DMS 273 (cell line): ENCODE measurements around the gene OSBPL10.
"Not testable (repeated sequence)": the region's sequence is repeated elsewhere in the genome, so short reads cannot be mapped to it uniquely, and the experiment has no call there.

ENCODE experiments used
- DNase-seq: peaks from one replicate; lab custom pipeline; 2025; ENCODE audit not compliant: unreplicated experiment; lab: John Stamatoyannopoulos, UW

The OSBPL10 gene

DNA sequence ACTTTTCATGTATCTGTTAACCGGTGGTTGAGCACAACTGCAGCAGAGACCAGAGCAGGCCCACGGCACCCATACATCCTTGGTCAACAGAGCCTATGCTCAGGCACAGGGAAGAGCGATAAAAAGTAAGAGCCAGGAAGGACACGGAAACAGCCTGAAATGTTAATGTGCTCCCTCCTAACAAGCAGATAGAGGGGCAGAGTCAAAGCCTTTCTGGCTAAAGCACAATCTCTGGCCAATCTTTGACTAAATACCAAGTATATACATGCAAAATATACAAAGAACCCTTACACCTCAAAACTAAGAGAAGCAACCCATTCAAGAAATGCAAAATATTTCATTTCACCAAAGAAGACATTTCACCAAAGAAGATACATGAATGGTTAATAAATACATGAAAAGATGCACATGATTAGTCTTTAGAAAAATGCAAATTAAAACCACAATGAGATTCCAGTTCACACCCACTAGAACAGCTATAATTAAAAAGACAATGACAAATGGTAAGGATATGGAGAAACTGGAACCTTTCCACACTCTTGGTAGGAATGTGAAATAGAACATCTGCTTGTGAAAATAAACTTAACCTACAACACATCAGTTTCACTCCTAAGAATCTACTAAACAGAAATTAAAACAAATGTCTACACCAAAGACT lies 88.0 kb downstream of the OSBPL10 start:
- DNase-seq: no peak

GRCh38 chr3:31892500-31892899 lies 88.6 kb downstream of the OSBPL10 start:
- DNase-seq: no peak

DNA sequence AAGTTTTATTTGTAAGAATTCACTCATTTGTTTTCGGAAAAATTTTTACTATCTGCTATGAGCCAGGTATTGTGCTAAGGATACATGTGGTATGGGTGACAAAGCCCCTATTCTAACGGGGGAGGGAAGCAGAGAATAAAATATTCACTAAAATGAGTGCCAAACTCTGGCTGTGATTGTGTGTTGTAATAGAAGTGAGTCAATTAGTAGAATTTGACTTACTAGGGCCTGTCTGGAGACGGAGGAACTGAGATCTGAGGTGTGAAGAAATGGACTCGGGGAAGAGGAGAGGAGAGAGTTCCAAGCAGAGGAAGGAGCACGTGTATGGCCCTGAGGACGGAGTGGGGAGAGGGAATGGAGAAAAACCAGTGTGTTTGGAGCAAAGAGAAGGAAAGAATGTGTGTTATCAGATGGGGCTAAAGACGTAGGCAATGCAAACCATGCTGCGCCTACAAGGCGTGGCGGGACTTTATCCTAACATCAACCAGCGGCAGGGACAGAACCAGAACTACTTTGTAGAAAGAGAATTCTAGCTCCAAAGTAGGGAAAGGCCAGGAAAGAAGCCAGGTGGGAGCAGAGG lies 89.1 kb downstream of the OSBPL10 start:
- DNase-seq: no peak

GRCh38 chr3:31890742-31891469 lies 90.2 kb downstream of the OSBPL10 start:
- DNase-seq: no peak

DNA sequence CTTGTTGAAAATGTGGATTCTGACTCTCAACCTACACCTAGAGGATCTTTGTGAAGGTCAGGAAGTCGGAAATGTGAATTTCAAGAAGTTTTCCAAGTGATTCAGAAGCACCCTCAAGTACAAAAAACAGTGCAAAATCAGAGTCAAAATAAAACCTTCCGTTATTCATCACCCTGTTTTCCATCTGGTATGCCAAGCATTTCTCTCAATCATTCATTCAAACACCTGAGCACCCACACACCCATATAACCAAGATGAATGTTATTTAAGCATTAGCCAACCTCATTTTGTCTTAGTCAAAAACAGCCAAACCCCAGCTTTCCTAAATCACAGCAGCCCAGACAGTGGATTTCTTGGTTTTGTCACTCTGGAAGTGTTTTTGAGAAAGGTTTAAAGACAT lies 91.1 kb downstream of the OSBPL10 start:
- DNase-seq: no peak

DNA sequence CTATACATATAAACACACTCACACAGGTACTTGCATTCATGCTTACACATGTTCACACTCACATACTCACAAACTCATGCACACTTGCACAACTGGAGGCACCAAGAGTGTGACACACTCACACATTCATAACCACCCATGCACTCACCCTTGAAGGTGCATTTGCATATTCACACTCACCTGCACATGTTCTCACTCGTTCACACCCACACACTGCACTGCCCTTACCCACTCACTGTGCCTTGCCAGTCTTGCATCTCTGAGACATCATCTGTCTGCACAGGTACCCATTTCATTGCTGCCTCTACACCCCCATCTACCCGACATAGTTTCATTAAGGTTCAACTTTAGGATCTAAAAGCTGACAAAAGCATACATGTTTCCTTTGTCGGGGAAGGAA lies 95.8 kb downstream of the OSBPL10 start:
- DNase-seq: no peak

DNA sequence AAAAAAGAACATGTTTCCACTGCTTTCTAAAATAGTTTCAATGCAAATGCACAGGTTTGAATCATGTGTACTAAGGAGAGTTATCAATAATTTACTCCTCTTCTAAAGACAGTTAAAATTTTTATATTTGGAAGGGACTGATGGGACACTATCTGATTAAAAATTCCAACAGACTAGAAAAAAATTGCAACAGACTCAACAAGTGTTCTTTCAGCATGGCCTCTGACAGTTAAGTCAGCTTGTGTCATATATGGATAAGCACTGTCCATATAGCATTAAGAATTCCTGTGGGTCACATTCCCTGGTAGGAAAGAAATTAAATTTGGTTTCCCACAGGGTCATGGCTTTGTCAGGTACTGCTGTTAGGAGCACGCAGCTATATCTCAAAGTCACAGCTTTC lies 96.8 kb downstream of the OSBPL10 start:
- DNase-seq: no peak

DNA sequence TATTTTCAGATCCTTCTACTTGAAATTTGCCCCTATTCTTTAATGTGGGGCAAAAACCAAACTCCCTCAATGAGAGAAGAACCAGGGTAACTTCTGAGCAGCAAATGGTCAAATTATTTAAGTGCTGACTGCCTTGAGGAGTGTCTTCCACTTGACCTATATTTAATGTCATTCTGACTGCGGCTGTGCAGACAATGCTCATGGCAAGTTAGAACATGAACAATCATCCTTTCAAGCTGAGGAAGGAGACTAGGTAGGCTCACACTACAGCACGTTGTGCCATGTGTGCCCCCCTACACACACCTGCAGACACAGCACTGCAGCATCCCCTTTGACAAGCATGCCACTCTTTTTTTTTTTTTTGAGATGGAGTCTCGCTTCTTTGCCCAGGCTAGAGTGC lies 98.2 kb downstream of the OSBPL10 start:
- peak; percentile 0 for DNase-seq

- DNase-seq: no peak
Observed at GRCh38 chr3:31882431-31882830, 98.6 kb downstream of the OSBPL10 start.

- no peak for DNase-seq
Observed at GRCh38 chr3:31880482-31881078, 100.5 kb downstream of the OSBPL10 start.

- DNase-seq: peak; percentile 46
Observed at GRCh38 chr3:31880020-31880419, 101.0 kb downstream of the OSBPL10 start.

DNA sequence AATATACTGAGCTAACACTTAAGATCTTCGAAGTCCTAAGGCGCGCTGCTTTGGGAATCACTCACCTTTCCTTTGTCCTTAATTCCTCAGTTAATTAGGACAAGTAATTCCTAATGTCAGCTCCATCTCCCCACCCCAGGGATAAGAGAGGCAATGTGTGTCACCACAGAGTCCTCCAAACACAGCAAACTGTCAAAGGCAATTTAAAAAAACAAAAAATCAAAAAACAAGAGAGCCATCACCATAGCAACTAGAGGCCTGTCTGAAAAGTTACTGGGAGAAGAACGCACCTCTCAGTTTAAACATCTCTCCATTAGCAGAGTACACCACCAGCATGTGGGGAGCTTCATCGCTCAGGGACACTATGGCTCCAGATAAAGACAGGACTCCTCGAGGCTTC lies 101.7 kb downstream of the OSBPL10 start:
- no peak for DNase-seq

- no peak for DNase-seq
Observed at GRCh38 chr3:31878231-31878838, 102.7 kb downstream of the OSBPL10 start.

DNA sequence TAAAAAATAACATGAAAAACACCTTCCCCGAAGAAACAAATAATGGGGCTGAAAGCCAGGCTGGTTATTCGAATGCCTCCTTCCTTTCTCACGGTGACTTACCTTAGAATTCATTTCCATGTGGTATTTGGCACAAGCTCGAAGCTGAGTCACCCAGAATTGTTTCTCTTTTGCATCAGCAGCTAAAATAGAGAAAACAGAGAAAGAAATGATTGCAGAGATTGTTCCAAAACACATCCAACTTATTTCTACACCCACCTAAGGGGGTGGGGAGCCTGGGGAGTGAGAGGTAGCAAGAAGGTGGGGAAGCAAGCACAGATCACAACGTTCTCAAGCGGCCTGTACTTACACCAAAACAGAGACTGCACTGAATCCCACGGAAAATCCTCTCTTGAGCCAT lies 104.7 kb downstream of the OSBPL10 start:
- DNase-seq: peak; percentile 0

- DNase-seq: no peak
Observed at GRCh38 chr3:31875437-31875836, 105.6 kb downstream of the OSBPL10 start.

DNA sequence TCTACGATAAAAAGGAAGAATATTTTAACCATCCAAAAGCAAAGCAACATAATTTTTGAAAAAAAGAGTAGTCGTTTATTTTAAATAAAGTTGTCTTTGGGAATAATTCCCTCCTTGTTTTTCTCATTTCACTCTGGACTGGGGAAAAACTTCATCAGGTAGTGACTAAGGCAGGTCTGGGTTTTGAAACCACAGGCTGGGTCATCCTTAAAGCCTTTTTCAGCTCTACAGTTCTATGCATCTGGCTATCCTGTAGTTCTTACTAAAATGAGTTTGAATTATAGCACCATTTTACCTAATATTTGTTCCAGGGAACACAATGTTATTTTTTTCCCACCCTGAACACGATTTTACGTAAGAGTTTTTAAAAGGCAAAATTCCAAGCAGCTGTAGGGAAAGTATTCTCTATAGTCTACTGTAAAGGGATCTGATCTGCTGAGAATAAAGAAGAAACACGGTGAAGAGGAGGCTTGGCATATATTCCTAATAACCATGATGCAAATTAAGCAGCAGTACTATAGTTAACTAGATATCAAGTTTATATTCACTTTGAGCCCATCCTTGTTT lies 107.7 kb downstream of the OSBPL10 start:
- no peak for DNase-seq

DNA sequence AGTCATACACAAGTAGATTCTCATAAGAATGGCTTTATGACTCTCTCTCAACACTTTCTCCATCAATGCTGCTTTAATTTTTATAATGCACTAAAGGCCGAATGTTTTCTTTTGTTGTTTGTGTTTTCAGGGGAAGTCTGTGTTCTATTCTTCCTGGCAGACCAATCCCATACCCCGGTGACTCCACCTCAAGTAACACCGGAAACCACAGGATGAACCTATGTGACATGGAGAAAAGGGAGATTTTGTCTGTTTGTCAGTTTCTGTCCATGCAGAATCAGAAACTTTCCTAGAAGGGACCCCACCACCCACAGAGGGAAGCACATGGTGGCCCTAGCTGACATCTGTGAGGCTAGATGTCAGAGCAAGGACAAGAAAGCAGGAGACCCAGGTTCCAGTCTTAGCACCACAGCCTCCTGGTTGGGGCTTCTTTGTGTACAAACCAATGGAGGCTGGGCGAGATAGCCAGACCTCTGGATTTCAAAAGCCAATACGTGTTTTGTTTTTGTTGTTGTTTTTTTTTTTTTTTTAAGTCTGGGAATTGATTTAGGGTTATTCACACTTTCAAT lies 109.0 kb downstream of the OSBPL10 start:
- DNase-seq: no peak

GRCh38 chr3:31870111-31870510 lies 111.0 kb downstream of the OSBPL10 start:
- DNase-seq: not testable (repeated sequence)

- DNase-seq: no peak
Observed at GRCh38 chr3:31868236-31868635, 112.8 kb downstream of the OSBPL10 start.

DNA sequence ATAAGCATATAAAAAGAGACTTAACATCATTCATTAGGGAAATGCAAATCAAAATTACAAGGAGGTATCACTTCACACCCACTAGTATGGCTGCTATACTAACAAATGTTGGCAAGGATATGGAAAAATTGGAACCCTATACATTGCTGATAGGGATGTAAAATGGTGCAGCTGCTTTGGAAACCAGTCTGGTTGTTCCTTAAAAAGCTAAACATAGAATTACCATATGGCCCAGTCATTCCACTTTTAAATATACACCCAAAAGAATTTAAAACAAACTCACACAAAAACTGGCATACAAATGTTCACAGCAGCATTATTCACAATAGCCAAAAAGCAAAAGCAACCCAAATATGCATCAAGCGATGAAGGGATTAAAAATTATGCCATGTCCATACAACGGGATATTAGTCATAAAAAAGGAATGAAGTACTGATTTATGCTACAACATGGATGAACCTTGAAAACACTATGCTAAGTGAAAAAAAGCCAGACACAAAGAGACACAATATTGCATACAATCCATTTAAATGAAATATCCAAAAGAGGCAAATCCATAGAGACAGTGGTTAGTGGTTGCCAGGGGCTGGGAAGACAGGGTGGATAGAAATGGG lies 118.3 kb downstream of the OSBPL10 start:
- DNase-seq: no peak

DNA sequence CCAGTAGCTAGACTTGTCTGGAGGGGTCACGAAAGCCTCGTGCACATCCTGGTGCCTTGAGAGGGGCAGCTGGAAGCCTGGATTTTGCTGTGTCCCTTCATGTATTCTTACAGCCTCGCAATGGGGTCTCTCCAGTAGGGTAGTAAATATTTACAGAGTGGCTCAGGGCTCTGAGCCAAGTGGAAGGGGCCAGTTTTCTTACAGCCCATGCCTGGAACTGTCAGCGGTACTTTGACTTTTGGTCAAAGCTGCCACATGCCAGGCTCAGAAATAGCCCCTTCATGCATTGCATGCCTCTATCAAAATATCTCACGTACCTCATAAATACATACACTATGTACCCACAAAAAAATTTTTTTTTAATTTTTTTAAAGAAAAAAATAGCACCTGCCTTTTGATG lies 119.2 kb downstream of the OSBPL10 start:
- DNase-seq: no peak
